Naive thymus-derived CD4-positive, alpha-beta T cell (primary cell): ENCODE measurements around the gene RHEX. TPM values are rescaled to one million over a fixed set of nuclear protein-coding genes. Genes with fewer than 3 reads are reported as not detected.
A peak's percentile ranks its signal among the peaks of the same experiment; 100 is the strongest.

Experiments
- ATAC-seq: fragments of 150-1000 bp; cut with Tn5 transposase; 2 replicates; pipeline ENCODE4 v1.10.0; 2021; ENCODE audit warnings: mild to moderate bottlenecking, moderate library complexity
- CTCF ChIA-PET: fragments of 350-600 bp; sonication (Branson Sonifier 250); formaldehyde crosslinking; loops from one replicate; lab custom pipeline; 2021; ENCODE audit warnings: antibody characterized with exemption; lab: Charles Lee
- POLR2A ChIA-PET: fragments of 350-600 bp; sonication (Branson Sonifier 250); formaldehyde crosslinking; loops from one replicate; lab custom pipeline; 2021; ENCODE audit warnings: antibody characterized with exemption, inconsistent platforms; lab: Charles Lee
- DNase-seq, 9 donors: peaks; one replicate each; pipeline versions ENCODE4 v3.0.0 to v3.0.0-alpha.2; 2020 to 2022; ENCODE audit warnings: mixed read lengths in 1 of 9
- H3K27ac ChIP-seq: one replicate; pipeline ENCODE4 v1.7.0; 2013; ENCODE audit warnings: mild to moderate bottlenecking, low read depth, low read length, moderate library complexity
- H3K27me3 ChIP-seq, 2 donors: one replicate each; pipeline ENCODE4 v1.7.0; 2013; ENCODE audit warnings: low read length in 2 of 2, mild to moderate bottlenecking in 2 of 2, moderate library complexity in 2 of 2; ENCODE audit not compliant: control insufficient read depth in 2 of 2, insufficient read depth in 2 of 2
- H3K36me3 ChIP-seq, 3 experiments: 1 replicate in 2 of 3; 2 replicates in 1 of 3; pipeline ENCODE4 v1.7.0; 2013; ENCODE audit warnings: low read length in 3 of 3, mild to moderate bottlenecking in 3 of 3, moderate library complexity in 1 of 3; ENCODE audit not compliant: insufficient read depth in 3 of 3, control insufficient read depth in 2 of 3
- H3K4me1 ChIP-seq, 2 donors: one replicate each; pipeline ENCODE4 v1.7.0; 2013; ENCODE audit warnings: low read length in 2 of 2, mild to moderate bottlenecking in 2 of 2, moderate library complexity in 1 of 2; ENCODE audit not compliant: control insufficient read depth in 2 of 2, insufficient read depth in 2 of 2
- H3K4me3 ChIP-seq: 2 replicates; pipeline ENCODE4 v1.7.0; 2013; ENCODE audit warnings: mild to moderate bottlenecking, low read length
- H3K9me3 ChIP-seq, 3 experiments: 1 replicate in 2 of 3; 2 replicates in 1 of 3; pipeline ENCODE4 v1.7.0; 2013; ENCODE audit warnings: low read length in 3 of 3; ENCODE audit not compliant: control insufficient read depth in 2 of 3
- H3K27ac Mint-ChIP-seq, 9 donors: one replicate each; pipeline ENCODE4 v1.8.0; 2020 to 2022; ENCODE audit warnings: mixed read lengths in 9 of 9, mild to moderate bottlenecking in 8 of 9, moderate library complexity in 5 of 9, inconsistent platforms in 2 of 9
- H3K27me3 Mint-ChIP-seq, 5 donors: one replicate each; pipeline ENCODE4 v1.8.0; 2021 to 2022; ENCODE audit warnings: mixed read lengths in 5 of 5, mild to moderate bottlenecking in 1 of 5
- H3K36me3 Mint-ChIP-seq, 5 donors: one replicate each; pipeline ENCODE4 v1.8.0; 2020 to 2022; ENCODE audit warnings: mixed read lengths in 5 of 5, mild to moderate bottlenecking in 3 of 5, inconsistent platforms in 1 of 5
- H3K4me1 Mint-ChIP-seq, 7 donors: one replicate each; pipeline ENCODE4 v1.8.0; 2020 to 2022; ENCODE audit warnings: mixed read lengths in 7 of 7, mild to moderate bottlenecking in 3 of 7, inconsistent platforms in 1 of 7
- H3K4me3 Mint-ChIP-seq, 10 donors: one replicate each; pipeline ENCODE4 v1.8.0; 2020 to 2022; ENCODE audit warnings: mild to moderate bottlenecking in 10 of 10, mixed read lengths in 10 of 10, moderate library complexity in 6 of 10, inconsistent platforms in 2 of 10
- H3K9me3 Mint-ChIP-seq, 11 donors: one replicate each; pipeline ENCODE4 v1.8.0; 2020 to 2022; ENCODE audit warnings: mixed read lengths in 11 of 11, mild to moderate bottlenecking in 4 of 11, inconsistent platforms in 1 of 11, moderate library complexity in 1 of 11
- intact Hi-C, 2 donors: fragments of 100-400 bp; cut with micrococcal nuclease; formaldehyde crosslinking; loops; one replicate each; pipeline ENCODE4 v1.15.1; 2023
- polyA plus RNA-seq, 2 donors: library from polyadenylated mRNA; unstranded; fragments of 300-500 nt; fragmentation: Illumina TruSeq; gene quantifications; one replicate each; pipeline ENCODE4 v1.2.3, GENCODE V29; 2021
- total RNA-seq, 6 experiments: library from RNA in 5 of 6; stranded (reverse) in 5 of 6; gene quantifications; 1 replicate in 5 of 6; 2 replicates in 1 of 6; pipeline ENCODE4 v1.2.3 and lab custom pipeline; 2021 to 2026

Gene RHEX
- total and polyA plus RNA-seq, 7 experiments from 2014 or later, result 0.22 to 2.8 (median 0.72) TPM; not detected in 3

DNA sequence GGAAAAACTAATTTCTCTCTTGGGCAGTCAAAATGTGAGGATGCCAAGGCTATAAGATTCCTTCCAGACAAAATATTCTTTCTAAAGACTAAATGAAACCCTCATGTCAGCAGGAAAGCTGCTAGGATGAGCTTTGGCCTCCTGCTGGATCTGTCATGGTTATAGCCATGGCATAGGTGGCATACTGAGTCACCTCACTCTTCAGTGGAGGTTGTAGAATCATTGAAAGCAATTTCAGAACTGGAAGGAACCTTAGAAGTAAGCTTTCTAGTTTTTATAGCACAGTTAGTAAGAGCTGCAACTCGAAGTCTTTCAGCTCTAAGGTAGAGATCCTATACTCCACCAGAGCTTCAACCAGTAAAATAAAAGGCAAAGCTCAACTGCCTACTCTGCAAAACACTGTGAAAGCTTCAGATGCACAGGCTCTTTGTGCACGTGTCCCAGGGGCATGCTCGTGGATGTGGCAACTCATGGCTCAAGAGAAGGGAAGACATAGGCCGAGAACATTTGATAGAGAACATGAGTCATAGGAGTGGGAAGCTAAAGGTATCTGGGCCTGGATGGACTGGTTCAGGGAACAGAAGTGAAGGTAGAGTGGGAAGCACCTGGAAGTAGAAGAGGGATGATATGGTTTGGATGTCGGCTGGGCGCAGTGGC is 58.4 kb downstream of the RHEX start:
- Mint-ChIP-seq H3K4me1 (peaks cover 0 to 3% (median 0%) of the 10 kb centered on the region in 7 donors), H3K9me3 (peaks cover 0 to 1% (median 0%) of the 10 kb centered on the region in 11 donors), H3K27ac (no peak overlapping the region), H3K4me3 (no peak overlapping the region), H3K27me3 (peaks cover 0 to 46% (median 8%) of the 10 kb centered on the region in 5 donors), H3K36me3 (no peaks in the 10 kb centered on the region)
- no peak overlapping the region for H3K4me3 ChIP-seq
- no peak for DNase-seq
- H3K9me3 ChIP-seq, result no peaks in the 10 kb centered on the region
- ATAC-seq, result no peak
- ChIA-PET POLR2A (no interaction called here), CTCF (interaction anchor here (0.8 to 1.8 kb wide), 3 partner anchors 8 to 82 kb away, joined by 3 to 6 read pairs (median 4); no protein-coding TSS in a partner anchor)
- no peaks in the 10 kb centered on the region for H3K27me3 ChIP-seq
- no peaks in the 10 kb centered on the region for H3K4me1 ChIP-seq
- H3K36me3 ChIP-seq, result no peaks in the 10 kb centered on the region
- no peak overlapping the region for H3K27ac ChIP-seq
- intact Hi-C loops, result no loop called here

DNA sequence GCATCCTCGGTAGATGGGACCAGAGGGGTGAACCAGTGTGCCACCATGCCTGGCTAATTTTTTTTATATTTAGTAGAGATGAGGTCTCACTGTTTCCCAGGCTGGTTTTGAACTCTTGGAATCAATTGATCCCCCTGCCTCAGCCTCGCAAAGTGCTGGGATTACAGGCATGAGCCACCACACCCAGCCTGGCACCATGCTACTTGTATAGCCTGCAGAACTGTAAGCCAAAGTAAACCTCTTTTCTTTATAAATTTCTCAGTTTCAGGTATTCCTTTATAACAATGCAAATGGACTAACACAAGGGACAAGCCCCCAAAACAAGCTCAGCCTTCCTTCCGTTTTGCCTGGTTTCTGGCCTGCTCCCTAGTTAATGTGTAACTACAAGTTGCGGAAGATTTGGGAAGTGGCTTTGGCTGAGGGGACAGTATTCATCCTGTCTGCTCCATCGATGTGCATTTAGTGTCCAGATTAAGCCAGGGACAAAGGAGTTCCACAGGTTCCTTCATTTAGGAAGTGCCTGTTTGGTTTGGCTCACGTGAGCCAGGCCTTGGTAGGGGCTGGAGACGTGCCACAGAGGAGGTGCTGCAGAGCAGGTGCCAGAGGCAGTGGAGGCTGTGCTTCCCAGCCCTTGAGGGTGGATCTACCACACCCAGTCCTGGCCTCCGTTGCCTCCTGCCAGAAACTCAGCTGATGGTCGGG is 59.8 kb downstream of the RHEX start:
- Mint-ChIP-seq H3K27ac (no peak overlapping the region), H3K27me3 (peaks cover 8 to 58% (median 17%) of the 10 kb centered on the region in 5 donors), H3K4me3 (no peak overlapping the region), H3K9me3 (peaks cover 0 to 2% (median 0%) of the 10 kb centered on the region in 11 donors), H3K36me3 (no peaks in the 10 kb centered on the region), H3K4me1 (peaks cover 3 to 9% (median 7%) of the 10 kb centered on the region in 7 donors)
- DNase-seq (no peak), ATAC-seq (no peak)
- no peaks in the 10 kb centered on the region for H3K27me3 ChIP-seq
- ChIA-PET CTCF (no interaction called here), POLR2A (no interaction called here)
- H3K27ac ChIP-seq, result no peak overlapping the region
- H3K4me3 ChIP-seq, result no peak overlapping the region
- H3K9me3 ChIP-seq, result no peaks in the 10 kb centered on the region
- no peaks in the 10 kb centered on the region for H3K36me3 ChIP-seq
- H3K4me1 ChIP-seq, result no peaks in the 10 kb centered on the region
- intact Hi-C loops, result no loop called here

DNA sequence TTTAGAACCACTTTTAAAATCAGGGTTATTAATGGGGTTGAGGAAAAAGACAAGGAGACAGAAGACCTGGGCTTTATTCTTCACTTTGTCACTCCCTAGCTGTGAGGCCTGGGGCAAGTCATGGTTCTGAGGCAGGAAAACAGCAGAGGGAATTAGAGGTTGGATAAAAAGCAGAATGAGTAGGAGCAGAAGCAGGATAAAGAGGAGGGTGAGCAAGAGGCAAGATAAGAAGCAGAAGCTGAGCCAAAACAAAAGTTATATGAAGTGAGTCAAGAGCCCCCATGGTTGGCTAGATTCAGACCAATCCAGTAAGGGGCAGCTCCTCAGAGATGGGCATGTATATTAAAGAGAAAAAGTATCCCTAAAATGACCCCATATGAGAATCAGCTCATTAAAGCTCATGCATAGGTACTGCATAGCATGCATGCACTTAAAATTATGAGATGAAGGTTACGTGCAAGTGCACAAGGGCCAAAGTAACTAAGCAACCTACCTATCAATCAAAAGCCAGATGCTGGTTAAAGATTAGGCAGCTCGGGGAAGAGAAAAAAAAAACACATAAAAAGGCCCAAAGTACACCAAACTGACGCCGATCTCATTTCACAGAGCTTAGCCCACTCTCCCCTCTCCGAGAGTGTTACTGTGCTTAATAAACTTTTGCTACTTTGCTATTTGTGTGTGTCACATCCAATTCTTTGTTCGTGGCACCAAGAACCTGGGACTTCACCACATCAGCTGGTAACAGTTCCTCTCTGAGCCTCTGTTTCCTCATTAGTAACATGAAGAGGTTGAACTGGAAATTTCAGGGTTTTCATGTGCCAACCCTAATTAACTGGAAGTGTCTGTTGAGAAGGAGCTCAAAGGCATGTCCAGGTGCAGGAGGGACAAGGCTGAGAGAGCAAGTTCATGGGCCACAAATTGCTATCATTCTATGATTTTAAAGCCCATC is 62.0 kb downstream of the RHEX start:
- POLR2A ChIA-PET, result no interaction called here
- H3K27me3 Mint-ChIP-seq, result peaks cover 25 to 67% (median 33%) of the 10 kb centered on the region in 5 donors
- CTCF ChIA-PET, result interaction anchor here (0.6 to 1.3 kb wide), 2 partner anchors 9 to 84 kb away, joined by 3 to 6 read pairs; no protein-coding TSS in a partner anchor
- H3K36me3 ChIP-seq, result no peaks in the 10 kb centered on the region
- no peak overlapping the region for H3K27ac Mint-ChIP-seq
- ATAC-seq (no peak), DNase-seq (no peak)
- H3K4me1 Mint-ChIP-seq, result peaks cover 7 to 11% (median 9%) of the 10 kb centered on the region in 7 donors
- no peaks in the 10 kb centered on the region for H3K4me1 ChIP-seq
- no peaks in the 10 kb centered on the region for H3K36me3 Mint-ChIP-seq
- intact Hi-C loops, result loop anchor here in 1 of 2 donors (2.0 kb wide), 1 partner anchor 196 kb away; no protein-coding TSS in a partner anchor
- no peaks in the 10 kb centered on the region for H3K27me3 ChIP-seq
- H3K4me3 ChIP-seq, result no peak overlapping the region
- H3K9me3 Mint-ChIP-seq, result peaks cover 0 to 6% (median 0%) of the 10 kb centered on the region in 11 donors
- H3K27ac ChIP-seq, result no peak overlapping the region
- no peaks in the 10 kb centered on the region for H3K9me3 ChIP-seq
- H3K4me3 Mint-ChIP-seq, result peak overlapping the region in 1 of 10 donors; percentile 83

DNA sequence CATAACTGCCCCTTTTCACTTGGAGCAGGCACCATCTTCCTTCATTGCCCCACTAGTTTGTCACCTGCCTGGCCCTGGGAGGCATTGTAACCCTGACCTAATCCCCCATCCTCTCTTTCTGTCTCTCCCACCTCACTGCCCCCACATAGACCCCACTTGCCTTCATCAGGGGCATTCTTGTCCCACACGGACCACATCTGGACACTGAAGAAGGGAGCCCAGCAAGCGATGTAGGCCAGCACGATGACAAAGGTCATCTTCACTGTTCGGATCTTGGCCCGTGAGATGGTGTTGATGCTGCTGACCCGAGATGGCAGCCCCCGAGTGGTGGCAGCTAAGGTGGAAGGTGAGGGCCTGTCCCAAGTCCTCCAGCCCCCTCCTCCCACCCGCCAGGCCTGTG is 62.8 kb downstream of the RHEX start:
- no peak for ATAC-seq
- ChIA-PET POLR2A (no interaction called here), CTCF (no interaction called here)
- Histone ChIP-seq H3K4me1 (no peaks in the 10 kb centered on the region), H3K27me3 (no peaks in the 10 kb centered on the region), H3K9me3 (peaks cover 0 to 2% (median 0%) of the 10 kb centered on the region in 3 experiments), H3K4me3 (no peak overlapping the region), H3K36me3 (no peaks in the 10 kb centered on the region), H3K27ac (no peak overlapping the region)
- Mint-ChIP-seq H3K36me3 (no peaks in the 10 kb centered on the region), H3K27me3 (peaks cover 33 to 73% (median 41%) of the 10 kb centered on the region in 5 donors), H3K27ac (no peak overlapping the region), H3K4me1 (peaks cover 7 to 11% (median 9%) of the 10 kb centered on the region in 7 donors), H3K9me3 (peaks cover 0 to 14% (median 3%) of the 10 kb centered on the region in 11 donors), H3K4me3 (peak overlapping the region in 2 of 10 donors; percentile 10 to 83)
- intact Hi-C loops, result loop anchor here in 1 of 2 donors (2.0 kb wide), 1 partner anchor 197 kb away; no protein-coding TSS in a partner anchor
- DNase-seq, result no peak

DNA sequence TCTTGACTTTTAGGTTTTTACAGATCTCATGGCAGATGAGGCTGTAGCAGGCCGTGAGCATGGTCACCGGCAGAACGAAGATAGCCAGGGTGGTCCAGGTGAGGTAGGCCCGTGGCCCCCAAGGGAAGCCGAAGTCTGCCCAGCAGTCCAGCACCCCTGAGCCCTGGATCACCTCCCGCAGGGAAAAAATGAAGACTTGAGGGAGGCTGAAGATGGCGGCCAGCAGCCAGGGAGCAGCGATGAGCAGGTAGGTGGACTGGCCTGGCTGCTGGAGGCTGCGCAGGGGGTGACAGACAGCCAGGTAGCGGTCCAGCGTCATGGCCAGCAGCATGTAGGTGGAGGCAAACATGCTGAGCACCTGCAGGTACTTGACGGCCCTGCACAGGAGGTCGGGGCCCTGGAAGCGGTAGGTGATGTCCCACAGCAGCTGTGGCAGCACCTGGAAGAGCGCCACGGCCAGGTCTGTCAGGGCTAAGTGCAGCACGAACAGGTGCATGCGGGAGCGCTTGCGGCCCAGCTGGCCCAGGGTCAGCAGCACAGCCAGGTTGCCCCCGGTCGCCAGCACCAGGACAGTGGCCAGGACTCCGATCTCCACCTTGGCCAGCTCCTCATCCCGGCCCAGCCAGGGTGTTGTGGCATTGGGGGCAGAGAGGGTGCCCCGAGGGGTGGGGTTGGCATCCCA is 63.4 kb downstream of the RHEX start:
- ChIA-PET POLR2A (no interaction called here), CTCF (no interaction called here)
- peaks cover 0 to 4% (median 0%) of the 10 kb centered on the region in 5 donors for H3K36me3 Mint-ChIP-seq
- no peak overlapping the region for H3K27ac Mint-ChIP-seq
- intact Hi-C loops, result no loop called here
- ATAC-seq, result no peak
- Histone ChIP-seq H3K4me3 (no peak overlapping the region), H3K9me3 (peaks cover 0 to 7% (median 0%) of the 10 kb centered on the region in 3 experiments), H3K27me3 (no peaks in the 10 kb centered on the region), H3K4me1 (no peaks in the 10 kb centered on the region), H3K36me3 (no peaks in the 10 kb centered on the region), H3K27ac (no peak overlapping the region)
- peaks cover 0 to 19% (median 5%) of the 10 kb centered on the region in 11 donors for H3K9me3 Mint-ChIP-seq
- peaks cover 7 to 11% (median 9%) of the 10 kb centered on the region in 7 donors for H3K4me1 Mint-ChIP-seq
- no peak for DNase-seq
- H3K4me3 Mint-ChIP-seq, result peak overlapping the region in 7 of 10 donors; percentile 24 to 83 (median 53)
- peaks cover 38 to 74% (median 46%) of the 10 kb centered on the region in 5 donors for H3K27me3 Mint-ChIP-seq

DNA sequence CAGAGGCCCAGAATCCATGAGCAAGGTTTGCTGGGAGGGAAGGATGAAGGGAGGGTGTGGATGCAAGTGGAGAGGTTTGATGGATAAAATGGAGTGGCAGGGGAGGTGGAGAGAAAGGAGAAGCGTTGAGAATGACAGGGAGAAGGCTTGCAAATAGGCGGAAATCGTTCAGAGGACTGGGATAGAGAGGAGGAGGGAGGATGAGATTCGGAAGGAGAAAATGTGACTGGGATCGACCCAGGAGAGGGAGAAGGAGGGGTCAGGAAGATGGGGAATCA is 63.8 kb downstream of the RHEX start:
- CTCF ChIA-PET, result no interaction called here
- no peak overlapping the region for H3K27ac Mint-ChIP-seq
- H3K4me3 Mint-ChIP-seq, result peak overlapping the region in 9 of 10 donors; percentile 16 to 83 (median 43)
- peaks cover 0 to 7% (median under 1%) of the 10 kb centered on the region in 5 donors for H3K36me3 Mint-ChIP-seq
- Histone ChIP-seq H3K9me3 (peaks cover 0 to 7% (median 0%) of the 10 kb centered on the region in 3 experiments), H3K4me1 (no peaks in the 10 kb centered on the region), H3K27me3 (no peaks in the 10 kb centered on the region), H3K36me3 (no peaks in the 10 kb centered on the region), H3K27ac (no peak overlapping the region), H3K4me3 (no peak overlapping the region)
- peaks cover 43 to 76% (median 47%) of the 10 kb centered on the region in 5 donors for H3K27me3 Mint-ChIP-seq
- no peak for DNase-seq
- peaks cover 7 to 11% (median 9%) of the 10 kb centered on the region in 7 donors for H3K4me1 Mint-ChIP-seq
- POLR2A ChIA-PET, result no interaction called here
- ATAC-seq, result no peak
- peaks cover 0 to 24% (median 8%) of the 10 kb centered on the region in 11 donors for H3K9me3 Mint-ChIP-seq
- intact Hi-C loops, result no loop called here
